Parathyroid adenoma (tissue), 2 donors: ENCODE measurements around the gene TGFA.

Experiments used
- H2AFZ ChIP-seq: fragments of 300-600 bp; sonication (generic); one replicate; pipeline ENCODE4 v1.7.0; 2017; ENCODE audit warnings: antibody characterized with exemption, mild to moderate bottlenecking
- H3K27ac ChIP-seq: fragments of 300-600 bp; sonication (generic); one replicate; pipeline ENCODE4 v1.7.0; 2017
- H3K27me3 ChIP-seq: fragments of 300-600 bp; sonication (generic); one replicate; pipeline ENCODE4 v1.7.0; 2017; ENCODE audit warnings: low read length; ENCODE audit not compliant: control insufficient read depth, insufficient read depth
- H3K36me3 ChIP-seq: fragments of 300-600 bp; sonication (generic); one replicate; pipeline ENCODE4 v1.7.0; 2017; ENCODE audit warnings: low read length; ENCODE audit not compliant: control insufficient read depth, insufficient read depth
- H3K4me1 ChIP-seq: fragments of 300-600 bp; sonication (generic); one replicate; pipeline ENCODE4 v1.7.0; 2017; ENCODE audit warnings: control low read depth
- H3K4me2 ChIP-seq: fragments of 300-600 bp; sonication (generic); one replicate; pipeline ENCODE4 v1.7.0; 2017; ENCODE audit warnings: low read length
- H3K4me3 ChIP-seq: fragments of 300-600 bp; sonication (generic); one replicate; pipeline ENCODE4 v1.7.0; 2017; ENCODE audit warnings: low read depth, low read length
- H3K79me2 ChIP-seq: fragments of 300-600 bp; sonication (generic); one replicate; pipeline ENCODE4 v1.7.0; 2017; ENCODE audit warnings: control low read depth
- H3K9ac ChIP-seq: fragments of 300-600 bp; sonication (generic); one replicate; pipeline ENCODE4 v1.7.0; 2017; ENCODE audit warnings: mild to moderate bottlenecking
- H3K9me3 ChIP-seq: fragments of 300-600 bp; sonication (generic); one replicate; pipeline ENCODE4 v1.7.0; 2017; ENCODE audit warnings: low read length; ENCODE audit not compliant: control insufficient read depth
- TF ChIP-seq, protein P1 (sequence below): fragments of 300-600 bp; sonication (generic); IDR thresholded peaks from one replicate; pipeline ENCODE4 v1.7.0; 2017; ENCODE audit warnings: antibody characterized with exemption, mild to moderate bottlenecking
- donor health status: primary hyperparathyroidism.

TGFA gene

DNA sequence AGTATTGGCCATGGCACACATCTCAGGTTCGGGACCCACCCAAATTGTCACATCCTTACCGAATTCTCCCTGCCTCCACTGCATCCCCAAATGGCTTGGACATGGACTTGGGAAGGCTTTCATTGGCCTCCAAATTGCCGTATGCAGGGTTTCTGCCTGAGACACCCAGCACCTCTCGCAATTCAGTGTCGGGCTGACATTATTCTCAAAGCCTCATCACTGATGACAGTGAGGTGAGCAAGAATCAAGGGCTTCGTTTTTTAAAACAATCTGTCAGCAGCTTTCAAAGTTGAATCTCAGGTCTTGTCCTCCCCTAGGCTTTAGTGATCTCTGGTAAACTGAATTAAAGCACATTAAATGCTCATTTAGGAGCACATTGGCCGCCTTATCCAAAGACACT, 29.5 kb upstream of the TGFA start:
- Histone ChIP-seq H3K4me1 (no peaks in the 10 kb centered on the region), H3K36me3 (no peaks in the 10 kb centered on the region), H3K27me3 (no peaks in the 10 kb centered on the region), H3K79me2 (no peaks in the 10 kb centered on the region), H3K4me2 (no peak overlapping the region), H3K4me3 (no peak overlapping the region), H3K9me3 (no peaks in the 10 kb centered on the region), H3K27ac (no peak overlapping the region), H3K9ac (no peak overlapping the region), H2AFZ (no peak overlapping the region)
- TF ChIP-seq, protein P1, sequence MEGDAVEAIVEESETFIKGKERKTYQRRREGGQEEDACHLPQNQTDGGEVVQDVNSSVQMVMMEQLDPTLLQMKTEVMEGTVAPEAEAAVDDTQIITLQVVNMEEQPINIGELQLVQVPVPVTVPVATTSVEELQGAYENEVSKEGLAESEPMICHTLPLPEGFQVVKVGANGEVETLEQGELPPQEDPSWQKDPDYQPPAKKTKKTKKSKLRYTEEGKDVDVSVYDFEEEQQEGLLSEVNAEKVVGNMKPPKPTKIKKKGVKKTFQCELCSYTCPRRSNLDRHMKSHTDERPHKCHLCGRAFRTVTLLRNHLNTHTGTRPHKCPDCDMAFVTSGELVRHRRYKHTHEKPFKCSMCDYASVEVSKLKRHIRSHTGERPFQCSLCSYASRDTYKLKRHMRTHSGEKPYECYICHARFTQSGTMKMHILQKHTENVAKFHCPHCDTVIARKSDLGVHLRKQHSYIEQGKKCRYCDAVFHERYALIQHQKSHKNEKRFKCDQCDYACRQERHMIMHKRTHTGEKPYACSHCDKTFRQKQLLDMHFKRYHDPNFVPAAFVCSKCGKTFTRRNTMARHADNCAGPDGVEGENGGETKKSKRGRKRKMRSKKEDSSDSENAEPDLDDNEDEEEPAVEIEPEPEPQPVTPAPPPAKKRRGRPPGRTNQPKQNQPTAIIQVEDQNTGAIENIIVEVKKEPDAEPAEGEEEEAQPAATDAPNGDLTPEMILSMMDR = no peak

DNA sequence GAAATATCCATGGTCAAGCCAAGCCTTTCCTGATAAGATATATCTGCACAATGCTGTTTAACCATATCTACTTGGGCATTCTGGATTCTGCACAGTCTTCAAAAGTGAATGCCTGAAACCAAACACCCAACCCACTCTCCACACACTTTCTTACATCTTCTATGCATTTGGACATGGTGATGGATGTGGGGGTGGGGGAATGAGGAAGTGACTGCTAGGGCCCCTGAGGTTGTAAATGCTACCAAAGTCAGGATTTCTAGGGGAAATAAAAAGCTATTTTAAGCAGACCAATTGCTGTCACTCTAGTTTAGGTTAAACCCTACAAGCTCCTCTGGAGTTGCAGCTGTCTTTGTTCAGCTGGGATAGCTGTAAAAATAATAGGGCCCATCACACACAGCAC, 26.7 kb upstream of the TGFA start:
- no peaks in the 10 kb centered on the region for H3K27me3 ChIP-seq
- no peak overlapping the region for H3K4me2 ChIP-seq
- no peak overlapping the region for H3K9ac ChIP-seq
- no peak overlapping the region for H3K27ac ChIP-seq
- no peak overlapping the region for H2AFZ ChIP-seq
- no peaks in the 10 kb centered on the region for H3K9me3 ChIP-seq
- H3K4me1 ChIP-seq = no peaks in the 10 kb centered on the region
- TF ChIP-seq, protein P1 = no peak
- H3K79me2 ChIP-seq = no peaks in the 10 kb centered on the region
- no peak overlapping the region for H3K4me3 ChIP-seq
- H3K36me3 ChIP-seq = no peaks in the 10 kb centered on the region

DNA sequence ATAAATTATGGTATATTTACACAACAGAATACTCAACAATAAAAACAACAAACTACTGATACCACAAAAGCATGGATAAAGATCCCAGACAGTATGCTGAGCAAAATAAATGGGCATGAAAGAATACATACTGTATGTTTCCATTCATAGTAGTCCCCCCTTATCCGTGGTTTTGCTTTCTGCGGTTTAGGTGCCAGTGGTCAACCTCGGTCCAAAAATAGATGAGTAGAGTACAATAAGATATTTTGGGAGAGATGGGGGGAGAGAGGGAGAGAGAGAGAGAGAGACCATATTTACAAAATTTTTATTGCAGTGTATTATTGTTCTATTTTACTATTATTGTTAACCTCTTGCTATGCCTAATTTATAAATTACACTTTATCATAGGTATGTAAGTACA, 21.0 kb upstream of the TGFA start:
- Histone ChIP-seq H3K4me3 (no peak overlapping the region), H2AFZ (no peak overlapping the region), H3K9me3 (no peaks in the 10 kb centered on the region), H3K4me1 (no peaks in the 10 kb centered on the region), H3K79me2 (no peaks in the 10 kb centered on the region), H3K4me2 (no peak overlapping the region), H3K27me3 (no peaks in the 10 kb centered on the region), H3K36me3 (no peaks in the 10 kb centered on the region), H3K27ac (no peak overlapping the region), H3K9ac (no peak overlapping the region)
- TF ChIP-seq, protein P1 = no peak

DNA sequence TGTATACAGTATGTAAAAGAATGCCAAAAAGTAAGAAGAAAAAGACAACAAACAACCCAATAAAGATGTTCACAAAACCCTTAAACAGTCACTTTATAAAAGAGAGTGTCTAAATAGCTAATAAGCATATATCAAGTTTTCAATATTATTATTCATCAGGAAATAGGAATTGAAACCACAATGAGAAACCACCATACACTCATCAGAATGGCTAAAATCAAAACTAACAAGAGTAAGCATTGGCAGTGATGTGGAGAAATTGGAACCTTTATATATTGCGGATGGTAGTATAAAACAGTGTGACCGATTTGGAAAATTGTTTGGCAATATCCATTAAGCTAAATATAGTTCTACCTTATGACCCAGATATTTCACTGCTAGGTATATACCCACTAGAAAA, 20.5 kb upstream of the TGFA start:
- Histone ChIP-seq H3K4me3 (no peak overlapping the region), H3K9me3 (no peaks in the 10 kb centered on the region), H3K36me3 (no peaks in the 10 kb centered on the region)

DNA sequence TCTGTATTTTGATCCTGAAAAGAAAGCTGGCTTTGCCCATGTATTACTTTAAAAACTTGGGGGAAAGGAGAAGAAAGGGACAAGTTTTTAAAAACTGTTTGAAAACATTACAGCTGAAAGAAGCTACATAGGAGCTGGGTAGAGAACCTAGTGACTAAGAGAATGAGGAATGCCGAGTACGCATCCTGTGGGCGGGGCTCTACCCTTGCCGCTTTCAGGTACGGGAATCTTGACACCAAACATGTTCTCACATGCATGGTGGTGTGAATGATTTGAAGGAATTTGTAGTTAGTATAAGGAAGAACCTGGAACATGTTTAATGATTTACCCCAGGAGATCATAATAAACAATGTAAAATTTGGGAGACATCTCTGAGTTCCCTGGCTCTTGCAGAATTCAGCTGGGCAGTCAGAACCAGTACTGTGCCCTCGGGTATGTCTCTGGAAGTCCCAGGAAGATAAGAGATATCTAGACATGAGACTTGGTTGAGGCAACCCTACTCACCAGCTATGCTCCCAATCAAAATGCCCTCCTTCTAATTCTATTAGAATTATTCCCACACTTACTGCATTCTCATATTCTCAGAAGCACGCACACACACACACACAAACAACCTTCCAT, 16.5 kb upstream of the TGFA start:
- Histone ChIP-seq H3K27me3 (no peaks in the 10 kb centered on the region), H3K27ac (no peak overlapping the region)

More for the DNA sequence above, 20.5 kb upstream of the TGFA start:
- Histone ChIP-seq H3K27me3 (no peaks in the 10 kb centered on the region), H3K4me1 (no peaks in the 10 kb centered on the region), H3K4me2 (no peak overlapping the region), H3K79me2 (no peaks in the 10 kb centered on the region), H3K9ac (no peak overlapping the region), H3K27ac (no peak overlapping the region), H2AFZ (no peak overlapping the region)
- TF ChIP-seq, protein P1 = no peak

More for the DNA sequence above, 16.5 kb upstream of the TGFA start:
- H3K9ac ChIP-seq = no peak overlapping the region
- no peak overlapping the region for H2AFZ ChIP-seq
- no peaks in the 10 kb centered on the region for H3K36me3 ChIP-seq
- no peaks in the 10 kb centered on the region for H3K4me1 ChIP-seq
- H3K9me3 ChIP-seq = no peaks in the 10 kb centered on the region
- H3K4me3 ChIP-seq = no peak overlapping the region
- no peak overlapping the region for H3K4me2 ChIP-seq
- TF ChIP-seq, protein P1 = no peak
- no peaks in the 10 kb centered on the region for H3K79me2 ChIP-seq
